GM10266 (cell line): ENCODE data around the gene CBLC.
"Not testable (repeated sequence)": the region's sequence is repeated elsewhere in the genome, so short reads cannot be mapped to it uniquely, and the experiment has no call there.

Source experiments
- DNase-seq: peaks from one replicate; pipeline ENCODE4 v3.0.0; 2012; ENCODE audit errors: extremely low spot score
- TF ChIP-seq, protein P1 (sequence below): IDR thresholded peaks from 2 replicates; pipeline ENCODE4 v1.5.1; 2012; ENCODE audit warnings: mild to moderate bottlenecking, low read depth; ENCODE audit not compliant: control insufficient read depth, insufficient read depth; ENCODE audit errors: missing control alignments

CBLC gene

DNA sequence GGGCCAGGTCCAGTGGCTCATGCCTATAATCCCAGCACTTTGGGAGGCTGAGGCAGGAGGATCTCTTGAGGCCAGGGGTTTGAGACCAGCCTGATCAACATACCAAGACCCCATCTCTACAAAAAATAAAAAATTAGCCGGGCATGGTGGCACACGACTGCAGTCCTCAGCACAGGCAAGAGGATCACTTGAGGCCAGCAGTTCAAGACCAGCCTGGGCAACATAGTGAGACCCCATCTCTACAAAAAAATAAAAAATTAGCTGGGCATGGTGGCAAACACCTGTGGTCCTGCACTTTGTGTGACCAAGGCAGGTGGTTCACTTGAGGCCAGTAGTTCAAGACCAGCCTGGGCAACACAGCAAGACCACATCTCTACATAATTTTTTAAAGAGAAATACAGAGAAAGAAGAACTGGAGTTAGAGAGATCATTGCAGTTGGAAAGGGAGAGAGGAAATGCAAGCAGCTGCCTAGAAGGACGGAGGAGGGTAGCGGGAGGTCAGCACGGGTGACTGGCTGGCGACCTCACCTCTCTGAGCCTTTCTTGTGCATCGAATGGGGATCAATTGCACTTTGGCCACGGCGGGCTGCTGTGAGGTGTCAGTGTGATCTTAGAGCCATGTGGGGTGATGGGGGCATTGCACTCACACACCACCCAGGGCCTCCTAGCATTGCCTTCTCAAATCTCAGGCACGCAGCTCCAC is 45.1 kb downstream of the CBLC start:
- TF ChIP-seq, protein P1, sequence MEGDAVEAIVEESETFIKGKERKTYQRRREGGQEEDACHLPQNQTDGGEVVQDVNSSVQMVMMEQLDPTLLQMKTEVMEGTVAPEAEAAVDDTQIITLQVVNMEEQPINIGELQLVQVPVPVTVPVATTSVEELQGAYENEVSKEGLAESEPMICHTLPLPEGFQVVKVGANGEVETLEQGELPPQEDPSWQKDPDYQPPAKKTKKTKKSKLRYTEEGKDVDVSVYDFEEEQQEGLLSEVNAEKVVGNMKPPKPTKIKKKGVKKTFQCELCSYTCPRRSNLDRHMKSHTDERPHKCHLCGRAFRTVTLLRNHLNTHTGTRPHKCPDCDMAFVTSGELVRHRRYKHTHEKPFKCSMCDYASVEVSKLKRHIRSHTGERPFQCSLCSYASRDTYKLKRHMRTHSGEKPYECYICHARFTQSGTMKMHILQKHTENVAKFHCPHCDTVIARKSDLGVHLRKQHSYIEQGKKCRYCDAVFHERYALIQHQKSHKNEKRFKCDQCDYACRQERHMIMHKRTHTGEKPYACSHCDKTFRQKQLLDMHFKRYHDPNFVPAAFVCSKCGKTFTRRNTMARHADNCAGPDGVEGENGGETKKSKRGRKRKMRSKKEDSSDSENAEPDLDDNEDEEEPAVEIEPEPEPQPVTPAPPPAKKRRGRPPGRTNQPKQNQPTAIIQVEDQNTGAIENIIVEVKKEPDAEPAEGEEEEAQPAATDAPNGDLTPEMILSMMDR = no peak
- DNase-seq = peak; percentile 5

DNA sequence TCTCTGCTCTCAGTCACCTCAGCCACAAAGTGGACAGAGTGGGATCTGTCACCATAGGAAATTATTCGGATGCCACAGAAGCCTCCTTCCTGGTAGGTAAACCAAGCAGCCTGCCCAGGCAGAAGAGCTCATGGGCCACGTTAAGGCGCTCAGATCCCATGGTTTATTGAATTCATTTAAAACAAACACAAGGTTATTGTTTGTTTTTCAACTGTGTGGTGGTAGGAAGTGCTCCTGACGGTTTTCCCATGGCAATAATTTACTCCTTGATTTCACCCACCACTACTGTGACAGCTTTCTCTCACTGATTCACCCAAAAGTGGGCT is 45.6 kb downstream of the CBLC start:
- TF ChIP-seq, protein P1 = no peak
- no peak for DNase-seq

DNA sequence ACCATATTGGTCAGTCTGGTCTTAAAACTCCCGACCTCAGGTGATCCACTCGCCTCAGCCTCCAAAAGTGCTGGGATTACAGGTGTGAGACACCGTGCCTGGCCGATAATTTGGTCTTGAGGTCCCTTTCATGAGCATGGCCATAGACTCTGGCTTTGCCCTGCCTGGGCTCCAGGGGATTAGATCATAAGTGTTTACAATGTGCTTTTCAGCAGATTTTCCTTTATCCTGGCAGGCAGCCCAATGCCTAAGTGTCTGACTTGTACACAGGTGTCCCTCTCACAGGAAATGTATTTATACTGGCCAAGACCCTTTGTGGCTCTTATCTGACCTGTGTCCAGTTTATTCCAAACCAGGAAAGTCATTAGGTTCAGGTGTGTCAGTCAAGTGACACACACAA is 47.1 kb downstream of the CBLC start:
- no peak for DNase-seq

DNA sequence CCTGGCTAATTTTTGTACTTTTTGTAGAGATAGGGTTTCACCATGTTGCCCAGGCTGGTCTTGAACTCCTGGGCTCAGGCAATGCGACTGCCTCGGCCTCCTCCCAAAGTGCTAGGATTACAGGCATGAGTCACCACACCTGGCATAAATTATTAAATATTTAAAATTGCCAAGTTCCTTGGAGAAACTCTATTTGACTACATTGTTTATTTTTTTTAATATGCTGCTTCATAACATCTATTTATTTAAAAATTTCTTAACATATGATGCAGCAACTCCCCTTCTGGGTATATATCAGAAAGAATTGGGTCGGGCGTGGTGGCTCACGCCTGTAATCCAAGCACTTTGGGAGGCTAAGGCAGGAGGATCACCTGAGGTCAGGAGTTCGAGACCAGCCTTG is 55.2 kb downstream of the CBLC start:
- DNase-seq = not testable (repeated sequence)

More for the DNA sequence above, 47.1 kb downstream of the CBLC start:
- TF ChIP-seq, protein P1 = no peak

DNA sequence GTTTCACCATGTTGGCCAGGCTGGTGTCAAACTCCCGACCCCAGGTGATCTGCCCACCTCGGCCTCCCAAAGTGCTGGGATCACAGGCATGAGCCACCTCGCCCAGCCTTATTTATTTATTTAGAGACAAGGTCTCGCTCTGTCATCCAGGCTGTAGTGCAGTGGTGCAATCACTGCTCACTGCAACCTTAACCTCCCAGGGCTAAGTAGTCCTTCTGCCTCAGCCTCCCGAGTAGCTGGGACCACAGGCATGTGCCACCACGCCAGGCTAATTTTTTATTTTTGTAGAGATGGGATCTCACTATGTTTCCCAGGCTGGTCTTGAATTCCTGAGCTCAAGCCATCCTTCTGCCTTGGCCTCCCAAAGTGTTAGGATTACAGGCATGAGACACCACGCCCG is 56.7 kb downstream of the CBLC start:
- not testable (repeated sequence) for DNase-seq

DNA sequence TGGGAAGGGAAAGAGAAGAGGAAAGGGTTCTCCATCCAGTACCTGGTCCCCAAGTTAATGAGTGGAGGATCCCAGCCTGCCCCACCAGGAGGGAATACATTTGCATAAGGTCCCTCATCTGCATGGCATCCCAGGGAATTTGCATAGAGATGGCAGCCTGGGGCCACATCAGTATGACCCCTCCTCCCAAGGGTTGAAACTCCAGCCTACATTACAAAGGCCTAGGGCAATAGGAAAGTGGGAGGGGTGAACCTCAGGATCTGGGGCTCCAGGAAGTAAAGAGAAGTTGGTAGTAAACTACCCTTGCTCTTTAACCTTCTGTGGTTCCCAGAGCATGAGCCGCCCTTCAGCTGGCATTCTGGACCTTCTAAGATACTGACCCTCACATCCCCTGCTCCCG is 61.6 kb downstream of the CBLC start:
- no peak for DNase-seq

DNA sequence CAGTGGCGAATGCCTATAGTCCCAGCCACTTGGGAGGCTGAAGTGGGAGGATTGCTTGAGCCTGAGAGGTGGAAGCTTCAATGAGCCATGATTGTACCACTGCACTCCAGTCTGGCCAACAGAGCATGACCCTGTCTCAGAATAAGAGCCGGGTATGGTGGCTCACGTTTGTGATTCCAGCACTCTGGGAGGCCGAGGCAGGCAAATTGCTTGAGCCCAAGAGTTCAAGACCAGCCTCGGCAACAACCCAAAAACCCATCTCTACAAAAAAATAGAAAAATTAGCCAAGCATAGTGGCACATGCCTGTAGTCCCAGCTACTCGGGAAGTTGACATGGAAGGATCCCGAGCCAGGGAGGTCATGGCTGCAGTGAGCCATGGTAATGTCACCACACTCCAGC is 63.1 kb downstream of the CBLC start:
- no peak for DNase-seq
- TF ChIP-seq, protein P1 = no peak

More for the DNA sequence above, 61.6 kb downstream of the CBLC start:
- TF ChIP-seq, protein P1 = no peak

DNA sequence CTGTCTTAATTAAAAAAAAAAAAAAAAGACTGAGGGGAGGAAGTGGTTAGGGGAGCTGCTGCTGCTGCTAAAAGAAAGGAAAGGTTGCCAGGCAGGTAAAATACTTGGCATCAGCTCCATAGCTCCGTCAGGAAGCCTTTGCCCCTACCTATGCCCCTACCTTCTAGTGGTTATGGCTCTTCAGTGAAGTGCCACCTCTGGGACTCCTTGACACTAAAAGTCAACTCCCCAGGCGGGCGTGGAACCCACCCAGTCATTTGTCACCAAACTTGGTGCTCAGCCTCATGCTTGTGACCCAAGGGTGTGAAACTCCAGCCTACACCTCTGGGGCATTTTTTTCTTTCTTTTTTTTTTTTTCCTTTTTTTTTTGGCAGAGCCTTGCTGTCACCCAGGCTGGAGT is 63.5 kb downstream of the CBLC start:
- no peak for DNase-seq
- TF ChIP-seq, protein P1 = no peak
